ENCODE results near the gene KRTAP5-9.

- no peak for TF ChIP-seq POLR2A (IDR thresholded peaks at IDR 0.05)
- no peak for TF ChIP-seq CTCF (IDR thresholded peaks at IDR 0.05)
Observed at GRCh38 chr11:71548120-71548519, at the start of gene KRTAP5-9.

All from lower leg skin (tissue), 3 donors.